ENCODE data around the gene NFASC. TPM values are rescaled to one million over a fixed set of nuclear protein-coding genes. Genes with fewer than 3 reads are reported as not detected.

Gene NFASC
- total RNA-seq, 2 experiments from 2014 or later = 0.06 to 0.37 TPM

DNA sequence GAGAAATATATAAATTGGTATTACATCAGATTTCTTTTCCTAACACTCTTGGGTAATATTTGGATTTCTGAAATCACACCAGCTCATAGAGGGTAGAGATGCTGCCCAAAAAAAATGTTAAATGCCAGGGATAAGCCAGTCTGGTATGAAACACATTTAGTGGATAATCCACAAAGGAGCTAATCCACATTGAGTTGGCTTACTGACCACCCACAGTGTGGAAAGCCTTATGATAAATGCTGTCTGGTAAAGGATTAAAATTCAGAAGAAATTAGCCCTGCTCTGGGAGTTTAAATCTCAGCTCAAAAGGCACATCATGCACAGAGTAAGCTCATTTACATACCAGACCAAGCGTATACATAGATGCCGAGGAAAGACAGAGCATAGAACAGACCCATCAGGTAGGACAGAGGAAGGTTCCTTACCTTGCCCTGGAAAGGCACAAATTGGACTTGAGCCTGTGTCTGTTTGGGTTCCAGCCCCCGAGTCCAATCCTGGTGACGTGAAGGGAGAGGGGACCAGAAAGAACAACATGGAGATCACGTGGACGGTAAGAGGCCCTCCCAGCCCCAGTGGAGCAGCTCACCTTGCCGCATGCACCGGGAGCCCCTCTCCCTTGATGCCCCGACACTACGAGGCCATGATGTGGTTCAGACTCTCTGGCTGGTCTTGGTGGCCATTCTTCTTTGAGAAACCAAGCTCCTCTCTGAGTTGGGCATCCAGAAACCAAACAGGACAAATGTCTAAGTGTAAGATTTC lies 109.4 kb downstream of the NFASC start:
- Mint-ChIP-seq H3K36me3 (no peaks in the 10 kb centered on the region), H3K27ac (no peak overlapping the region), H3K4me1 (no peaks in the 10 kb centered on the region), H3K4me3 (no peak overlapping the region), H3K9me3 (no peaks in the 10 kb centered on the region), H3K27me3 (peaks cover 17% of the 10 kb centered on the region)
- DNase-seq = no peak

DNA sequence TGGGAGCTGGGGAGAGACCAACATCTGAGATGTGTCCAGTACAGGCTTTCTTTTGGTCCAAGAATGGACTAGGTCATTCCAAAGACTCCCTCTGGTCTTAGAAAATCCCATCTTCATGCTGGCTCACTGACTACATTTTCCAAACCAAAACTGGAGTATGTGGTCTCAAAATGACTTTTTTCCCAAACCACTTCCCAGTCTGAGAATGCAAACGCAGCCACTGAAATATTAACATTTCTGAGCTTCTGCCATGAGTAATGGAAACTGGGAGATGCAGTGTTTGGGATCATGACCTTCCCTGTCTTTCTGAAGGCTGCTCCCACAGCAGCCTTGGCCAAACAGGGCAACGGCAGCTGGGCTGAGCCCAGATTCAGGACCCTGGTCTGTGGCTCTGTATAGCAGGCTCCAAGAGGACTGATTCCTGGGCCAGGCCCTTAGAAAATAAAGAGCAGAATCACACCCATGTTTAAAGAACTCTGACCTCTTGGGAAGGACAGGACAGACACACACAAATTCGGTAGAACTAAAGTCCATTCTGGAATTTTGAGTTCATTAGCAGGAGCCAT lies 110.3 kb downstream of the NFASC start:
- Mint-ChIP-seq H3K27ac (no peak overlapping the region), H3K27me3 (peaks cover 13% of the 10 kb centered on the region), H3K9me3 (no peaks in the 10 kb centered on the region), H3K4me3 (no peak overlapping the region), H3K4me1 (no peaks in the 10 kb centered on the region), H3K36me3 (no peaks in the 10 kb centered on the region)
- DNase-seq = no peak

DNA sequence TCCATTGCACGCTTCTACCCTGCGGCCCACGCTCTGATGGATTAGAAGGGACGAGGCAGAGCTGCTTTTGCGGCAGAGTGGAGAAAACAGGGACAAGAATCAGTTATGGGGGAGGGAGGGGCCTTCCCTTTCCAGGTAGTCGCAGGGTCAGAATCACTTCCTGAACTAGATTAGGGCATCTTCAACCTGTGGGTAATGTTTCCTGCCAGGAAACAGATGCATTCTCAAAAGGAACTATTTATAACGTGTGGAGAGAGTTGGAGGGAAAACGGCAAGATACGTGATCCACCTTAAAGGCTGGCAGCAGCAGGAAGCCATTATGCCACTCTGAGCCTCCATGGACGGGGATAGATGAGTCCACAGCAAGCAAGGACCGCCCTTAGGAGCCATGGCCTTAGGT lies 112.5 kb downstream of the NFASC start:
- no peak overlapping the region for H3K27ac Mint-ChIP-seq

DNA sequence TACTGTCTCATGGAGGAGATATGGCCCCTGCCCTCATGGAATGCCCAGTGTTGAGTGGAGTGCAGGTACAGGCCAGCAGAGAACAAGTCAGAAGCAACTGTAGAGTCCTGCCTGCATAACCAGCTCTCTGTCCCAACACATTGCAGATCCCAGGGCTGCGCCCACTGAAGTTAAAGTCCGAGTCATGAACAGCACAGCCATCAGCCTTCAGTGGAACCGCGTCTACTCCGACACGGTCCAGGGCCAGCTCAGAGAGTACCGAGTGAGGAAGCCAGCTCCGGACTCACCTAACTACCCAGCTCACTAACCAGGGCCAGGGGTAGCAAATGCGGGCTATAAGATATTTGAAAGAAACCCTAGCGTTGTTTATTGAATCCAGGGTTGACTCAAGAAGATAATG lies 113.2 kb downstream of the NFASC start:
- Mint-ChIP-seq H3K4me1 (no peaks in the 10 kb centered on the region), H3K27me3 (peaks cover 14% of the 10 kb centered on the region), H3K27ac (no peak overlapping the region), H3K36me3 (no peaks in the 10 kb centered on the region), H3K9me3 (no peaks in the 10 kb centered on the region), H3K4me3 (no peak overlapping the region)
- DNase-seq = no peak

More for the DNA sequence above, 112.5 kb downstream of the NFASC start:
- peaks cover 13% of the 10 kb centered on the region for H3K27me3 Mint-ChIP-seq
- DNase-seq = no peak
- no peaks in the 10 kb centered on the region for H3K9me3 Mint-ChIP-seq
- H3K36me3 Mint-ChIP-seq = no peaks in the 10 kb centered on the region
- no peaks in the 10 kb centered on the region for H3K4me1 Mint-ChIP-seq
- no peak overlapping the region for H3K4me3 Mint-ChIP-seq

DNA sequence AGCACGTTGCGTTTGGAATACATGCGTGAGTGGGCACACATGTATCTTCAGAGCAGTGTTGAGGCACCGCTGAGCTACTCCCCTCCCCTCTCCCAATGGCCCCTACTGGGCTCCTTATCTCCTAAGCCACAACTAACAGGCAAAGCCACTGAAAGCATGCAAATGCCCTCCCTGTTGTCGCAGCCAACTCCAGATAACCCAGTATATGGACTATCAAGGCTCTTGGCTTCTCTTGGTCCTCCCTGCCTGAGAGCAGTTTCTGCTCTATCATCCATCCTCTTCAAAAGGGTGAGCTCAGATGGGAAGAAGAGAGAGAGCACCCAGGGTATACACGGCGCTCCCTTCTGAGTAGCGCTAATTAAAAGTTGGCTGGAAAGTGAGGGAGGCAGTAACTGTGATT lies 113.8 kb downstream of the NFASC start:
- H3K27ac Mint-ChIP-seq = no peak overlapping the region
- DNase-seq = no peak
- no peaks in the 10 kb centered on the region for H3K9me3 Mint-ChIP-seq
- H3K27me3 Mint-ChIP-seq = peaks cover 20% of the 10 kb centered on the region
- no peaks in the 10 kb centered on the region for H3K36me3 Mint-ChIP-seq
- no peaks in the 10 kb centered on the region for H3K4me1 Mint-ChIP-seq
- no peak overlapping the region for H3K4me3 Mint-ChIP-seq

DNA sequence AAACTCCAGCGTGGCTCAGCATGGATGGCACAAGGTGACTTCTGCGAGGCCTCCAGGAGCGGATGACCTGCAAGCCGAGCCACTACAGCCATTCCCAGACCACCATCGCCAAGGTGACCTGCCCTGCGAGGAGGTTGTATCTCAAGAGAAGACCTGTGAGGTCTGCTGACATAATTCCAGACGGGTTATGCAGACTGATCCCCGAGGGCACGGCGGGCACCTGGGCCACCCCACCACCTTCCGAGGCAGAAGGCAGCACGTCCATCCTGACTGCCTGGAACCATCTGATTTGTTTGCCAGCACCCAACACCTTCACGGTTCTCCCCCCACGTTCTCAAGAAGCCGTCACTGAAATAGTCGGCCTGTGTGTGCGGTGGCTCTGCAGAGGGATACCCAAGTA lies 115.5 kb downstream of the NFASC start:
- peaks cover 20% of the 10 kb centered on the region for H3K27me3 Mint-ChIP-seq
- no peaks in the 10 kb centered on the region for H3K9me3 Mint-ChIP-seq
- H3K4me1 Mint-ChIP-seq = no peaks in the 10 kb centered on the region
- H3K4me3 Mint-ChIP-seq = no peak overlapping the region
- no peak for DNase-seq
- no peaks in the 10 kb centered on the region for H3K36me3 Mint-ChIP-seq
- no peak overlapping the region for H3K27ac Mint-ChIP-seq

DNA sequence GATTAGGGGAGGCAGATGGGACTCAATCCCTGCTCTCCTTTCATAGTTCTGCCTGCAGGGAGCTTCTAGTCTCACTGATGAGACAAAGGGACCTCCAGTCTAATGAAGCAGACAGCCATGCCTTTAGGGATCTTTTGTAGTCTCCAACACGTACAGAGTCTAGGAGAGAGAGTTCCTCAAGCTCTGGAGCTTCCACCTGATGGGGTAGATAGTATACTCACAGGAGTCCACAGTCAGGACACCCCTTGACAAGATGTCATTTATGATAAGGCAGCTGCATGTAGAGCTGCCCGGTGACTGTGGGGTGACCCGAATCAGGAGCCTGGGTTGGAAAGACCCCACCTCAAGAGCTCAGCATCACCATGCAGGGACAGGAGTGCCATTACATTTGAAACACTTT lies 117.0 kb downstream of the NFASC start:
- peaks cover 9% of the 10 kb centered on the region for H3K4me1 Mint-ChIP-seq
- peaks cover 13% of the 10 kb centered on the region for H3K27me3 Mint-ChIP-seq
- H3K27ac Mint-ChIP-seq = no peak overlapping the region
- no peak overlapping the region for H3K4me3 Mint-ChIP-seq
- no peaks in the 10 kb centered on the region for H3K9me3 Mint-ChIP-seq
- H3K36me3 Mint-ChIP-seq = no peaks in the 10 kb centered on the region
- DNase-seq = no peak

DNA sequence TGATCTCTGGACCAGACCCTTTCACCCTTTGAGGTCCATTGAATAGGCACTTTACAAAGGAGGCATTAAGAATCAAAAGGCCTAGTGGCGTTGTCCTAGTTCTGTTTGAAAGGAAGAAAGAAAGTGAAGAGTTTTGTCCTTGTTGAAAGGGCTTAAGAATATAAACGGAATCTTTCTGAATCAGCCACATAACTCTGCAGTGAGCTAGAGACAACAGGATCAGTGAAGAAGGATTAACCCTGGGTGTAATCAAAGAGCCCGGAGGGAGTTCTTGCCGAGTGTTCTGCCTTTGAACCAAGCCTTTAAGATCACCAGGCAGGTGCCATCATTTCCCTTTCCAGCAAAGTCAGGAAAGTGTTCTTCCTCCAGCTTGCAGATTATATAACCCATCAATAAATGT lies 117.5 kb downstream of the NFASC start:
- H3K27ac Mint-ChIP-seq = no peak overlapping the region
- DNase-seq = no peak
- peaks cover 14% of the 10 kb centered on the region for H3K4me1 Mint-ChIP-seq
- no peaks in the 10 kb centered on the region for H3K36me3 Mint-ChIP-seq
- H3K4me3 Mint-ChIP-seq = no peak overlapping the region
- peaks cover 8% of the 10 kb centered on the region for H3K27me3 Mint-ChIP-seq
- no peaks in the 10 kb centered on the region for H3K9me3 Mint-ChIP-seq

DNA sequence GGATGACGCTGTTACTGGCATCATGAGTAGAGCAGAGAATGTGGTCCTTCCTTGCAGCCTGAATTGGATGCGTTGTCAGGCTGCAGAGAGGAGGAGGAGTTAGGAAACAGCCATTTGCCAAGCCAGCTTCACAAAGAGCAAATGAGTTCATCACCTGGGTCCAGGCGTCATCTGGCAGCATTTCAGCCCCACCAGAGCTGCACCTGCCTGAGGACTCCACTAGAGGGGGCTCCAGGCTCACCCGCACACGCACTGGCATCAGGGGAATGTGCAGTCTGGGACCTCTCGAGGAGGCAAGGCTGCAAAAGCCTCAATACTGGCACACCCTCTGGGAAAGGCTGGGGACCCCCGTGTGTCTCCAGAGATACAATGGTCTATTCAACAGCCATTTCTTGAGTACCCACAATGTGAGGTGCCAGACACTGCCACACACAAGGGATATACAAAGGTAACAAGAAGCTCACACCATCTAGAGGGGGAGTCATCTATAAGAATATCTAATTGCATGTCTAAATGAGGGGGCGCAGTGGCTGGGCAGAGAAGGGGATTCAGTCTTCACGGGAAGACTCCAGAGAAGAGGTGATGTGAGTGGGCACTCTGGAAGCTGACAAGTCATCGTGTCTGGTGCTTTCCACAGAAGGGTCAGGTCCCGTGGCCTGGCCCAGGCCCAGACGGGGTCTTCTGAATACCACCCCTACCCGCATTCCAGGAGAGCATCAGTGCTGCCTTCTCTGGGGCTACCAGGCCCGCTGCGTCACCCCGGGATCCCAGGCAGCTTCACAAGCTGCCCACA lies 118.8 kb downstream of the NFASC start:
- no peak overlapping the region for H3K27ac Mint-ChIP-seq
- peak; percentile 64 for DNase-seq
- H3K4me3 Mint-ChIP-seq = no peak overlapping the region
- H3K4me1 Mint-ChIP-seq = peaks cover 15% of the 10 kb centered on the region
- peaks cover 7% of the 10 kb centered on the region for H3K27me3 Mint-ChIP-seq
- no peaks in the 10 kb centered on the region for H3K9me3 Mint-ChIP-seq
- no peaks in the 10 kb centered on the region for H3K36me3 Mint-ChIP-seq

DNA sequence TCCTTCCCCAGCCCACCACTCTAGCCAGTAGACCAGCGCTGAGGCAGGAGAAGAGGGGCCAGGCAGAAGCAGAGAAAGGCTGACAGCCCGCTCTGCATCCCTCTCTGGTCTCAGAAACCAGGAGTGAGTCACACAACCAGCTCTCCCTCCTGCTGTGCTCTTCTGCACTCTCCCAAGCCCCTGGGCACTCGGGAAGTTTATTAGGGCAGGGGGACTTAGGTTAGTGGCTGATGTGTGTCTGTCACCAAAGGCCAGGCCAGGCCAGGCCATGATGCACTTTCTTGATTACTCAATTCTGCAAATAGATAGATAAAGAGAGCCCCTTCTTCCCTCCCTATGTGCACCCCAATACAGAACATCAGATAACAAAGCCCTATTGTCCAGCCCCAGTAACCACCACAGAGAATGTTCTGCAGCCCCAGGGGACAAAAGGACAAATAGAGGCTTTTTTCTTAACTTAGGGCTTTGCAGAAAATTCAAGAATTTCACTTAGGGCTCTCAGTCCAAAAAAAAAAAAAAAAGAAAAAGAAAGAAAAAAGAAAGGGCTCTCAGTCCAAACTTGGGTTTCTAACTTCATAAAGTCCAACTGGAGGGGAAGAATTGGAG lies 119.5 kb downstream of the NFASC start:
- Mint-ChIP-seq H3K27me3 (peaks cover 7% of the 10 kb centered on the region), H3K36me3 (no peaks in the 10 kb centered on the region), H3K27ac (no peak overlapping the region), H3K4me3 (no peak overlapping the region), H3K9me3 (no peaks in the 10 kb centered on the region), H3K4me1 (peaks cover 15% of the 10 kb centered on the region)
- no peak for DNase-seq

DNA sequence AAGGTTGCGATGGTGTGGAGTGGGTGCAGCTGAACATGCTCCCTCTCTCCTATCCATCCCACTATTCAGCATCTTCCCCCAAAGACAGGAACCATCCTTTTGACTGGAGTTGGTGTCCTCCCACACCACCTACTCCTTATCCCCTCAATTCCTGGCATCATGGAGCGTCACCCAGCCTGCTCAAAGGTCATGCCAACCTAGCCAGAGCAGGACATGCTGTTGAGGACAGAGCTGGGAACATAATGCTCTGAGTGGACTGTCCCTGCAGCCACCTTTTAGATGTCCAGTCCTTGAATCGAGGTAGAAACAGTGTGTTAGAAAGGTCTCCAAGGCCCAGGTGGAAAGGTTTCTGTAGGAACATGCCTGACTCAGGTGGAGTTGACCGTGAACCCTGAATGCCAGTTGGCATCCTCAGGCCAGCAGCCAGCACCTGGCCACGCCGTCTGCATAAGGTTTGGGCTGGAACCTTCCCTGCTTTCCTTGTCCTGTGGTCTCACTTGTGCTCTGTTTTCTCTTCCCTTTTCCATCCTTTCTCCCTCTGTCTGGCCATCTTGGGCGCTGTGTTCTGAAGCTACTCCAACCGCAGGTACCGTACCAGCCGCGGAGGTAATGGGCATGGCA lies 120.2 kb downstream of the NFASC start:
- Mint-ChIP-seq H3K9me3 (no peaks in the 10 kb centered on the region), H3K36me3 (no peaks in the 10 kb centered on the region), H3K4me3 (no peak overlapping the region), H3K4me1 (peaks cover 15% of the 10 kb centered on the region), H3K27me3 (peaks cover 7% of the 10 kb centered on the region), H3K27ac (no peak overlapping the region)
- no peak for DNase-seq

DNA sequence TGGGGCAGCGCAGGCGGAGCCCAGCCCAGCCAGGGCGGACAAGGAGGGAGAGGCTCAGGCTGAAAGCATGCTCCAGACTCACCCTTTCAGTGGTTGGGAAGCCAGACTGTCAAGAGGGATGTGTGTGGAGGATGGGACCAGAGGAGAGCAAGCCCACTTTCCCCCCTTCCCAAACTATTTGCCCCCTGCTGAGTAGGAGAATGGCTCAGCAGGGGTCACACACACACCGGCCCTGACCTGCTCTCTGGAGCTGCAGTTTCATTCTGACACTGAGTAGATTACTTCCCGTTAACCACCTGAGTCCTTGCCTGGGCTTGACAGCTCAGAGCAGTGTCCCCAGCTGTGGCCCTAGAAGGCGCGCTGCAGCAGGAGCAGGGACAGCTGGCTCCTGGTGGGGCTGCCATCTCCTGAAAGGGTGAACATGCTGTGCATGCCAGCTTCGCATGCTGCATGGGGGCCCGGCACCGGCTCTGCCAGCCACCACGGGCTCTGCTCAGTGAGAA lies 120.7 kb downstream of the NFASC start:
- peaks cover 15% of the 10 kb centered on the region for H3K4me1 Mint-ChIP-seq
- no peak overlapping the region for H3K4me3 Mint-ChIP-seq
- no peaks in the 10 kb centered on the region for H3K36me3 Mint-ChIP-seq
- peaks cover 7% of the 10 kb centered on the region for H3K27me3 Mint-ChIP-seq
- no peak overlapping the region for H3K27ac Mint-ChIP-seq
- no peaks in the 10 kb centered on the region for H3K9me3 Mint-ChIP-seq
- DNase-seq = no peak

DNA sequence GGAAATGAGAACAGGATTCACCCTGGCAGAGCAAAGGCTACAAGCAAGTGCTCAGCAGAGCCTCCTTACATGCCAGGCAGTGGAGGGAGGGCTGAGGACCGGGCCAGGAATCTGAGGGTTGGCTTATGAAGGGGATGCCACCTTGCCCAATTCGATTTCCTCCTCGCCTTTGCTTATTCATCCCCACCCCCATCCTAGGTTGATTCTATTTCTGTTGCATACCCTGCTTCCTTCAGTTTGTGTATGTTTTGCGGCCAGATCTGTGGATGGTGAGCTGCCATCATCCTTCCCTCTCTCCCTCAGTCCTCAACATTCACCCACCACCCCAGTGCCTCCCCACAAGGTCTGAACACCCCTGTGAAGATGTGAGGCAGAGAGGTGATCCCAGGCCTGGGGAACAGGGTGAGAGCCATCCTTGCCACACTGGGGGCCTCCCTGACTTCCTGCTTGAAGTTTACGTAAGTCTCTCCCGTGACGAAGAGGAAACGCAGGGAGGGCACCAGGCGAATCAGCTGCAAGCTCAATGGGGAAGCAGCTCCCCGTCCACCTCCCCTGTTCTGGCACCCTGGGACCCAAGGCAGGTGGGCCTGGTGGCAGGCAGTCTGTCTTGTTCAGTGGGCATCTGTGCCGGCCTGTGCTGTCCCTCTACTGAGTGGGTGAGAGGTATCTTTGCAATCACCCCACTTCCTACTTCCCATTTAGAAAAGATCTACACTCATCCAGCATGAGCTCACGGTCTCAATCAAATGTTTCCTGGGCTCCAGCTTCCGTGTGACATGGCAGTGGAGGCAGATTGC lies 121.7 kb downstream of the NFASC start:
- no peaks in the 10 kb centered on the region for H3K9me3 Mint-ChIP-seq
- H3K27ac Mint-ChIP-seq = peak overlapping the region; percentile 82

DNA sequence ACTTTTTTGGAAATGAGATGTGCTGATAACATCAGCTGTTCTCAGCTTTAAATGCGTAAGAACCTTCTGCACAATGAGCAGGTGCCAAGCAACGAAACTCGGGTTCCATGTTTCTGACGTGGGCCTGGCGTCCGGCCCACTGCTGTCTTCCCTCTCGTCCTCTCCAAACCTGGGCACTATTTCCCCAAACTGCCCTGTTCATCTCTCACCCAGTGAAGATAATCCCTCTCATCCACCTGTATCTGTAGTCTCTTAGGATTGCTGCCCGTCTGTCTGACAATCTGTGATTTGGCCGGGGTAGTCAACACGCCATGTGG lies 122.3 kb downstream of the NFASC start:
- Mint-ChIP-seq H3K27ac (peak overlapping the region; percentile 13), H3K9me3 (no peaks in the 10 kb centered on the region), H3K27me3 (peaks cover 7% of the 10 kb centered on the region), H3K4me1 (peaks cover 15% of the 10 kb centered on the region), H3K4me3 (no peak overlapping the region), H3K36me3 (no peaks in the 10 kb centered on the region)
- no peak for DNase-seq

More for the DNA sequence above, 121.7 kb downstream of the NFASC start:
- Mint-ChIP-seq H3K36me3 (no peaks in the 10 kb centered on the region), H3K27me3 (peaks cover 7% of the 10 kb centered on the region), H3K4me1 (peaks cover 15% of the 10 kb centered on the region), H3K4me3 (no peak overlapping the region)
- DNase-seq = peak; percentile 14
